A549 (cell line): ENCODE measurements around the gene XRCC2. TPM values are rescaled to one million over a fixed set of nuclear protein-coding genes. Genes with fewer than 3 reads are reported as not detected.

ENCODE experiments used
- ATAC-seq, 2 experiments: fragments of 200-7000 bp in 1 of 2; fragments of >200 bp in 1 of 2; cut with Nextera tagmentation in 1 of 2; cut with Tn5 transposase in 1 of 2; 3 replicates each; pipeline versions ENCODE4 v1.8.0 to v1.9.1; 2018 to 2020; ENCODE audit warnings: mild to moderate bottlenecking in 1 of 2, moderate library complexity in 1 of 2
- CTCF ChIA-PET: fragments of 300-600 bp; sonication (Branson Sonifier 250); formaldehyde crosslinking; extraction: SDS; loops from one replicate; lab custom pipeline; 2021; ENCODE audit warnings: antibody characterized with exemption, inconsistent platforms; lab: Yijun Ruan, JAX
- POLR2A ChIA-PET: fragments of 350-600 bp; formaldehyde crosslinking; extraction: SDS; loops from one replicate; lab custom pipeline; 2021; ENCODE audit warnings: antibody characterized with exemption, inconsistent platforms; lab: Yijun Ruan, JAX
- DNase-seq, 2 experiments: peaks; one replicate each; pipeline versions ENCODE4 v3.0.0 to v3.0.0-alpha.2; 2011 to 2016; ENCODE audit warnings: low read depth in 1 of 2, low spot score in 1 of 2
- FAIRE-seq: peaks from 2 replicates; lab custom pipeline; 2011; peaks lifted over from hg19 to GRCh38; lab: Jason Lieb, UNC
- H3K27ac ChIP-seq, 2 experiments: fragments of >200 bp; sonication (Bioruptor Twin); formaldehyde crosslinking; 3 replicates each; pipeline ENCODE4 v1.5.1; 2016 to 2017
- H3K4me1 ChIP-seq: fragments of >200 bp; sonication (Bioruptor Twin); formaldehyde crosslinking; 3 replicates; pipeline ENCODE4 v1.6.1; 2016
- H3K4me2 ChIP-seq: fragments of >200 bp; sonication (Bioruptor Twin); formaldehyde crosslinking; 3 replicates; pipeline ENCODE4 v1.6.1; 2016
- H3K4me3 ChIP-seq: fragments of >200 bp; sonication (Bioruptor Twin); formaldehyde crosslinking; 3 replicates; pipeline ENCODE4 v1.5.1; 2016
- H3K9me3 ChIP-seq: fragments of >200 bp; sonication (Bioruptor Twin); formaldehyde crosslinking; 3 replicates; pipeline ENCODE4 v1.6.1; 2016
- ATOH8 ChIP-seq: fragments of 250-450 bp; sonication (Bioruptor Pico); IDR thresholded peaks from 2 replicates; pipeline ENCODE4 v1.5.0; 2020; ENCODE audit warnings: low read depth, mild to moderate bottlenecking, moderate library complexity
- CBX8 ChIP-seq: fragments of 200-600 bp; sonication (generic); IDR thresholded peaks from 2 replicates; pipeline ENCODE4 v1.6.1; 2016
- CHD2 ChIP-seq: fragments of 150-350 bp; IDR thresholded peaks from 2 replicates; pipeline ENCODE4 v1.6.1; 2014; ENCODE audit warnings: low read length; ENCODE audit not compliant: partially characterized antibody
- CHD4 ChIP-seq: fragments of 200-600 bp; sonication (generic); IDR thresholded peaks from 2 replicates; pipeline ENCODE4 v1.6.1; 2016; ENCODE audit warnings: antibody characterized with exemption, mild to moderate bottlenecking, borderline replicate concordance
- HOXB5 ChIP-seq: fragments of 250-450 bp; sonication (Bioruptor Pico); IDR thresholded peaks from 2 replicates; pipeline ENCODE4 v1.5.0; 2020; ENCODE audit warnings: mild to moderate bottlenecking, moderate library complexity
- KDM1A ChIP-seq: fragments of 200-600 bp; sonication (generic); IDR thresholded peaks from 2 replicates; pipeline ENCODE4 v1.6.1; 2016; ENCODE audit warnings: low read depth, mild to moderate bottlenecking
- MAZ ChIP-seq: fragments of 150-350 bp; IDR thresholded peaks from 2 replicates; pipeline ENCODE4 v1.6.1; 2014; ENCODE audit warnings: antibody characterized with exemption, low read depth, low read length, borderline replicate concordance
- MYC ChIP-seq: IDR thresholded peaks from 2 replicates; pipeline ENCODE4 v1.6.1; 2012; ENCODE audit warnings: mild to moderate bottlenecking, inconsistent platforms, low read length, improper control_type of control experiment, borderline replicate concordance
- NFE2L2 ChIP-seq: fragments of 150-350 bp; conservative IDR thresholded peaks from 2 replicates; pipeline ENCODE4 v1.6.1; 2014; ENCODE audit warnings: low read length
- NPAS2 ChIP-seq: fragments of 250-450 bp; sonication (Bioruptor Pico); IDR thresholded peaks from 2 replicates; pipeline ENCODE4 v1.8.0; 2022; ENCODE audit warnings: mild to moderate bottlenecking, moderate library complexity, borderline replicate concordance
- POLR2AphosphoS2 ChIP-seq: conservative IDR thresholded peaks from 2 replicates; pipeline ENCODE4 v1.6.1; 2012; ENCODE audit warnings: low read length, improper control_type of control experiment, inconsistent platforms
- REST ChIP-seq: fragments of 200-600 bp; sonication (generic); IDR thresholded peaks from 2 replicates; pipeline ENCODE4 v1.6.1; 2016; ENCODE audit warnings: antibody characterized with exemption, mild to moderate bottlenecking, moderate library complexity
- RFX5 ChIP-seq: fragments of 450-650 bp; IDR thresholded peaks from 2 replicates; pipeline ENCODE4 v1.7.1; 2014; ENCODE audit warnings: antibody characterized with exemption, mild to moderate bottlenecking, moderate library complexity
- ZFP36 ChIP-seq: fragments of 450-650 bp; IDR thresholded peaks from 2 replicates; pipeline ENCODE4 v1.6.1; 2014; ENCODE audit warnings: borderline replicate concordance; ENCODE audit not compliant: partially characterized antibody
- ZNF302 ChIP-seq: fragments of 250-450 bp; sonication (Bioruptor Pico); IDR thresholded peaks from 2 replicates; pipeline ENCODE4 v1.9.0; 2021; ENCODE audit warnings: inconsistent platforms, mild to moderate bottlenecking, moderate library complexity
- ZSCAN20 ChIP-seq: fragments of 250-450 bp; sonication (Bioruptor Pico); IDR thresholded peaks from 2 replicates; pipeline ENCODE4 v1.8.0; 2022; ENCODE audit warnings: mild to moderate bottlenecking, moderate library complexity
- WGBS: methylation state at CpG from one replicate; pipeline ENCODE4 v1.1.6; 2017; ENCODE audit errors: missing lambda C conversion rate; 5-methylcytosine and 5-hydroxymethylcytosine counted together
- polyA plus RNA-seq, 4 experiments: library from polyadenylated mRNA; depleted of rRNA in 3 of 4; stranded (reverse); fragments of >200 nt; fragmentation: RNase III in 1 of 4; extraction: RNeasy Plus Mini Kit Qiagen cat#74134 plus additional on column Dnase treatment in 1 of 4; gene quantifications; 2 replicates in 3 of 4; 3 replicates in 1 of 4; pipeline ENCODE4 v1.2.3, GENCODE V29; 2011 to 2017
- TF ChIP-seq, protein P1 (sequence below): fragments of 250-450 bp; sonication (Bioruptor Pico); IDR thresholded peaks from 2 replicates; pipeline ENCODE4 v1.5.0; 2021; ENCODE audit warnings: mild to moderate bottlenecking, moderate library complexity, borderline replicate concordance
- TF ChIP-seq, protein P2 (sequence below): IDR thresholded peaks from 2 replicates; pipeline ENCODE4 v1.6.1; 2012
- TF ChIP-seq, protein P3 (sequence below): fragments of >200 bp; sonication (Bioruptor Twin); formaldehyde crosslinking; IDR thresholded peaks from 2 replicates; pipeline ENCODE4 v1.6.1; 2016

Gene XRCC2
- polyA plus RNA-seq, 2 of the 4 experiments (the other 2 are of a cell fraction), result 12.3 to 13.1 TPM

DNA sequence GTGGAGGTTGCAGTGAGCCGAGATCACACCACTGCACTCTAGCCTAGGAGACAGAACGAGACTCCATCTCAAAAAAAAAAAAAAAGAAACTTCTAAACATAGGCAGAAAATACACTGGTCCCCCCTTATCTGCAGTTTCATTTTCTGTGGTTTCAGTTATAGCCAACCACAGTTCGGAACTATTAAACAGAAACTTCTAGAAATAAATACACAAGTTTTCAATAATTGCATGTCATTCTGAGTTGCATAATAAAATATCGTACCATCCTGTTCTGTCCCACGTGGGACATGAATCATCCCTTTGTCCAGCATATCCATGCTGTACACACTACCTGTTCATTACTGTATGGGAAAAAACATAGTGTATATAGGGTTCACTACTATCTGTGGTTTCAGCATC lies 8.0 kb downstream of the XRCC2 start:
- Histone ChIP-seq H3K4me3 (no peak overlapping the region), H3K9me3 (no peaks in the 10 kb centered on the region), H3K27ac (no peak overlapping the region), H3K4me1 (no peaks in the 10 kb centered on the region), H3K4me2 (no peak overlapping the region)
- CTCF ChIA-PET, result no interaction called here
- 83% methylated on average over 5 of the region's 5 CpGs for WGBS
- ATAC-seq (no peak), FAIRE-seq (no peak), DNase-seq (no peak)
- TF ChIP-seq ZSCAN20 (CRISPR knock-in tag) (no peak), NFE2L2 (peak; percentile 34; the same call in 1 of the 2 replicates), MYC (no peak), CHD2 (no peak), ZNF302 (CRISPR knock-in tag) (no peak), ATOH8 (CRISPR knock-in tag) (no peak)
- TF ChIP-seq, protein P1, sequence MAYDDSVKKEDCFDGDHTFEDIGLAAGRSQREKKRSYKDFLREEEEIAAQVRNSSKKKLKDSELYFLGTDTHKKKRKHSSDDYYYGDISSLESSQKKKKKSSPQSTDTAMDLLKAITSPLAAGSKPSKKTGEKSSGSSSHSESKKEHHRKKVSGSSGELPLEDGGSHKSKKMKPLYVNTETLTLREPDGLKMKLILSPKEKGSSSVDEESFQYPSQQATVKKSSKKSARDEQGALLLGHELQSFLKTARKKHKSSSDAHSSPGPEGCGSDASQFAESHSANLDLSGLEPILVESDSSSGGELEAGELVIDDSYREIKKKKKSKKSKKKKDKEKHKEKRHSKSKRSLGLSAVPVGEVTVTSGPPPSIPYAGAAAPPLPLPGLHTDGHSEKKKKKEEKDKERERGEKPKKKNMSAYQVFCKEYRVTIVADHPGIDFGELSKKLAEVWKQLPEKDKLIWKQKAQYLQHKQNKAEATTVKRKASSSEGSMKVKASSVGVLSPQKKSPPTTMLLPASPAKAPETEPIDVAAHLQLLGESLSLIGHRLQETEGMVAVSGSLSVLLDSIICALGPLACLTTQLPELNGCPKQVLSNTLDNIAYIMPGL, result no peak
- TF ChIP-seq, protein P2, sequence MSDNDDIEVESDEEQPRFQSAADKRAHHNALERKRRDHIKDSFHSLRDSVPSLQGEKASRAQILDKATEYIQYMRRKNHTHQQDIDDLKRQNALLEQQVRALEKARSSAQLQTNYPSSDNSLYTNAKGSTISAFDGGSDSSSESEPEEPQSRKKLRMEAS, result no peak
- POLR2A ChIA-PET, result no interaction called here

GRCh38 chr7:152666078-152666477 lies 9.9 kb downstream of the XRCC2 start:
- FAIRE-seq, result no peak
- Histone ChIP-seq H3K4me1 (no peaks in the 10 kb centered on the region), H3K9me3 (no peaks in the 10 kb centered on the region), H3K4me3 (no peak overlapping the region), H3K4me2 (no peak overlapping the region), H3K27ac (no peak overlapping the region)
- TF ChIP-seq CBX8 (no peak), ZFP36 (no peak), CHD4 (no peak), HOXB5 (CRISPR knock-in tag) (no peak), KDM1A (no peak), POLR2AphosphoS2 (no peak), RFX5 (no peak), NPAS2 (CRISPR knock-in tag) (no peak)
- ChIA-PET CTCF (no interaction called here), POLR2A (no interaction called here)
- no peak for DNase-seq
- ATAC-seq, result no peak
- 97% methylated on average over 1 of the region's 1 CpG for WGBS

DNA sequence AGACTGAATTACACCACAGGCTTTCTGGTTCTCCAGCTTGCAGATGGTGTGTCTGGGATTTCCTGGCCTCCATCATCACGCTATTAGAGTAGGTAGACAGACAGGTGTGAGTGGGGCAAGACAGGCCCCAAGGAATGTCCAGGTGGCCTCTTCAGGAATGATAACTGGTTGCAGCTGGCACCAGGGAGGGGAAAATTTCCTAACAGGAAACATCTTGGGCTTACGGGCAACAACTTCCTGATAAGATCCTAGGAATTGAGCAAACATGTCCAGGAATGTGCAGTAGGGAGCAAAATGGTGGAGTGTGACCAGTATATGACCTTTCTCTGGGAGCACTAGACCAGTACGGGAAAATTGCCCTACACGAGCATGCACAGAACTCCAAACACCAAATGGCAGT lies 11.3 kb downstream of the XRCC2 start:
- no peaks in the 10 kb centered on the region for H3K4me1 ChIP-seq
- 73% methylated on average over 4 of the region's 4 CpGs for WGBS
- TF ChIP-seq MAZ (no peak), REST (no peak)
- TF ChIP-seq, protein P3, sequence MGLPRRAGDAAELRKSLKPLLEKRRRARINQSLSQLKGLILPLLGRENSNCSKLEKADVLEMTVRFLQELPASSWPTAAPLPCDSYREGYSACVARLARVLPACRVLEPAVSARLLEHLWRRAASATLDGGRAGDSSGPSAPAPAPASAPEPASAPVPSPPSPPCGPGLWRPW, result no peak
- TF ChIP-seq, all 56 proteins: peak for 0
- DNase-seq, result peak in 1 of 2 experiments; percentile 40
- H3K4me2 ChIP-seq, result no peak overlapping the region
- ChIA-PET CTCF (interaction anchor here (1.1 kb wide), 1 partner anchor 169 kb away, joined by 3 read pairs; no protein-coding TSS in a partner anchor), POLR2A (no interaction called here)
- H3K27ac ChIP-seq, result peak overlapping the region in 1 of 2 experiments; percentile 35; a peak in 2 of 6 replicates
- ATAC-seq, result peak in 1 of 2 experiments; percentile 63; a peak in 3 of 6 replicates
- no peak for FAIRE-seq
- H3K9me3 ChIP-seq, result no peaks in the 10 kb centered on the region
- H3K4me3 ChIP-seq, result no peak overlapping the region
